HL-60 (cell line): ENCODE results near the gene NKX2-1.

Experiments
- CTCF ChIP-seq: IDR thresholded peaks from one replicate; pipeline ENCODE4 v1.5.1; 2011; ENCODE audit warnings: low read length, control low read depth, inconsistent platforms; ENCODE audit not compliant: insufficient read depth
- SPI1 ChIP-seq: IDR thresholded peaks from 2 replicates; pipeline ENCODE4 v1.6.1; 2012; ENCODE audit warnings: low read depth, mild to moderate bottlenecking, borderline replicate concordance

DNA sequence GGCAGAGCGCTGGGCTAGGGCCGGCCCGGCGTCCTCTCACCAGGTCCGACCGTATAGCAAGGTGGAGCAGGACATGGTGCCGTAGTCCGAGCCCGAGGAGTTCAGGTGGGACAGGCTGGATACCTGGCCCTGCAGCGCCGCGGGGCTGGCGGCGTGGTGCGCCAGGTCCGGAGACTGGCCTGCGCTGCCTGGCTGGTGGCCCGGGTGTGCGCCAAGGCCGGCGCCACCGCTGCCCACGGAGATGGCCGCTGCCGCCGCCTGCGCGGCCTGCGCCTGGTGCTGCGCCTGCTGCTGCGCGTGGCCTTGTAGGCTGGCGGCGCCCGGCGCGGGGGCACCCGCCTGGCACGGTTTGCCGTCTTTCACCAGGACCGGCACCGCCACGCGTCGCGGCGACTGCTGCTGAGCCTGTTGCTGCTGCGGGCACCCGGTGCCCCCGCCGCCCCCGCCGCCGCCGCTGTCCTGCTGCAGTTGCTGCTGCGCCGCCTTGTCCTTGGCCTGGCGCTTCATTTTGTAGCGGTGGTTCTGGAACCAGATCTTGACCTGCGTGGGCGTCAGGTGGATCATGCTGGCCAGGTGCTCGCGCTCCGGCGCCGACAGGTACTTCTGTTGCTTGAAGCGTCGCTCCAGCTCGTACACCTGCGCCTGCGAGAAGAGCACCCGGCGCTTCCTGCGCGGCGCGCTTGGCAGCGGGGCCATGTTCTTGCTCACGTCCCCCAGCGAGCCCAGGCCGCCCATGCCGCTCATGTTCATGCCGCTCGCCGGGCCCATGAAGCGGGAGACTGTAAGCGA lies 2.6 kb downstream of the NKX2-1 start:
- TF ChIP-seq CTCF (no peak), SPI1 (no peak)
